ENCODE data around the gene USP10. TPM values are rescaled to one million over a fixed set of nuclear protein-coding genes. Genes with fewer than 3 reads are reported as not detected.

USP10 gene
- total RNA-seq, 1 donor from 2014 or later: 62.7 TPM

GRCh38 chr16:84825896-84826557, 126.2 kb downstream of the USP10 start:
- peaks cover 16% of the 10 kb centered on the region for H3K27me3 ChIP-seq (ENCODE audit: low read depth)
- no peaks in the 10 kb centered on the region for H3K36me3 ChIP-seq
- ATAC-seq (peak in 1 of 2 donors; percentile 2), DNase-seq (no peak)
- H3K9me3 ChIP-seq: no peaks in the 10 kb centered on the region
- TF ChIP-seq, protein P1, sequence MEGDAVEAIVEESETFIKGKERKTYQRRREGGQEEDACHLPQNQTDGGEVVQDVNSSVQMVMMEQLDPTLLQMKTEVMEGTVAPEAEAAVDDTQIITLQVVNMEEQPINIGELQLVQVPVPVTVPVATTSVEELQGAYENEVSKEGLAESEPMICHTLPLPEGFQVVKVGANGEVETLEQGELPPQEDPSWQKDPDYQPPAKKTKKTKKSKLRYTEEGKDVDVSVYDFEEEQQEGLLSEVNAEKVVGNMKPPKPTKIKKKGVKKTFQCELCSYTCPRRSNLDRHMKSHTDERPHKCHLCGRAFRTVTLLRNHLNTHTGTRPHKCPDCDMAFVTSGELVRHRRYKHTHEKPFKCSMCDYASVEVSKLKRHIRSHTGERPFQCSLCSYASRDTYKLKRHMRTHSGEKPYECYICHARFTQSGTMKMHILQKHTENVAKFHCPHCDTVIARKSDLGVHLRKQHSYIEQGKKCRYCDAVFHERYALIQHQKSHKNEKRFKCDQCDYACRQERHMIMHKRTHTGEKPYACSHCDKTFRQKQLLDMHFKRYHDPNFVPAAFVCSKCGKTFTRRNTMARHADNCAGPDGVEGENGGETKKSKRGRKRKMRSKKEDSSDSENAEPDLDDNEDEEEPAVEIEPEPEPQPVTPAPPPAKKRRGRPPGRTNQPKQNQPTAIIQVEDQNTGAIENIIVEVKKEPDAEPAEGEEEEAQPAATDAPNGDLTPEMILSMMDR (IDR thresholded peaks at IDR 0.05): no peak
- peak overlapping the region; percentile 66 for H3K27ac ChIP-seq
- peaks cover 38% of the 10 kb centered on the region for H3K4me1 ChIP-seq
- intact Hi-C loops (cut with DNase I): no loop called here
- H3K4me3 ChIP-seq: no peak overlapping the region

- TF ChIP-seq, protein P1 (IDR thresholded peaks at IDR 0.05): no peak
- DNase-seq (no peak), ATAC-seq (peak; percentile 35)
- no peak overlapping the region for H3K4me3 ChIP-seq
- intact Hi-C loops (cut with DNase I): no loop called here
- peaks cover 11% of the 10 kb centered on the region for H3K27me3 ChIP-seq (ENCODE audit: low read depth)
- H3K36me3 ChIP-seq: no peaks in the 10 kb centered on the region
- H3K9me3 ChIP-seq: no peaks in the 10 kb centered on the region
- H3K27ac ChIP-seq: peak overlapping the region; percentile 66
- peaks cover 38% of the 10 kb centered on the region for H3K4me1 ChIP-seq
Observed at GRCh38 chr16:84826558-84826941, 126.8 kb downstream of the USP10 start.

DNA sequence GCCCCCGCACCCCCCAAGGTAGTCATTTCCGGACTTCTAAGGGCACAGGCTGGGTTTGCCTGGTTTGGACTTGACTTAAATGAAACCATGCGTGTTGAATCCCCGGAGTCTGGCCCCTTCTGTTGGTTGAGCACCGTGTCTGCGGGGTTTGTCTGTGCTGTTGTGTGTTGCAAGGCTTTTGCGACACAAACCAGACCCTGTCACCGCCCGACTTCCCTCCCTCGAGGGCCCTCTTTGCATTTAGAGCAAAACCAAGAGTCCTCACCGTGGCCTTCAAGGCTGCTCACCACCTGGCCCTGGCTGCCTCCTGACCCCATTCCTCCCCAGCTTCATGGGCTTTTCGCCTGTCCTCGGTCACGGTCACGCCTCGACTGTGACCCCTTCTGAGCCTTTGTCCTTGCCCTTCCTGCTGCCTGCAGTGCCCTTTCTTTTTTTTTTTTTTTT, 127.4 kb downstream of the USP10 start:
- DNase-seq (no peak), ATAC-seq (peak in 1 of 2 donors; percentile 3)
- Histone ChIP-seq H3K36me3 (no peaks in the 10 kb centered on the region), H3K9me3 (no peaks in the 10 kb centered on the region), H3K4me3 (no peak overlapping the region), H3K4me1 (peaks cover 38% of the 10 kb centered on the region), H3K27ac (peak overlapping the region; percentile 66), H3K27me3 (ENCODE audit: low read depth) (peaks cover 8% of the 10 kb centered on the region)
- TF ChIP-seq, protein P1 (IDR thresholded peaks at IDR 0.05): no peak
- intact Hi-C loops (cut with DNase I): no loop called here

DNA sequence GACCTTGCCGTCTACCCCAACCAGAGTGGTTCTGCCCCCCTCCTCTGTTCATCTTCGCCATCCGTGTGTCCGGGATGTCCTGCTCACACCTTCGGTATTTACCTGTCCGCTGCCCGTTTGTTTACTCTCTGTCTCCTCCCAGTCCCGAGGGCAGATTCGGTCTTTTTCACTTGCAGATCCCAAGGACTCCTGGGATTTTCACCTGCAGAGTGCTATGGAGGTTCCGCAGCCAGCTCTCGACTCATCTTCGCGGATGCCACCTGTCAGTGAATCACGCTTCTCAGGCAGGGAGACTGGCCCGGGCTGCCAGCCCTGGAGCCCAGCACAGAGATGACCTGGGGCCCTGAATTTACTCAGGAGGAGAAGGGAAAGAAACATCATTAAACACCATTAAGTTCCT, 128.1 kb downstream of the USP10 start:
- Histone ChIP-seq H3K36me3 (no peaks in the 10 kb centered on the region), H3K27me3 (ENCODE audit: low read depth) (peaks cover 6% of the 10 kb centered on the region), H3K9me3 (no peaks in the 10 kb centered on the region), H3K4me3 (no peak overlapping the region), H3K27ac (peak overlapping the region; percentile 66), H3K4me1 (peaks cover 38% of the 10 kb centered on the region)
- intact Hi-C loops (cut with DNase I): no loop called here
- TF ChIP-seq, protein P1 (IDR thresholded peaks at IDR 0.05): no peak
- no peak for DNase-seq
- no peak for ATAC-seq

GRCh38 chr16:84828322-84828721, 128.5 kb downstream of the USP10 start:
- TF ChIP-seq, protein P1 (IDR thresholded peaks at IDR 0.05): no peak
- Histone ChIP-seq H3K9me3 (no peaks in the 10 kb centered on the region), H3K36me3 (no peaks in the 10 kb centered on the region), H3K4me1 (peaks cover 37% of the 10 kb centered on the region), H3K27ac (peak overlapping the region; percentile 66), H3K4me3 (no peak overlapping the region), H3K27me3 (ENCODE audit: low read depth) (peaks cover 2% of the 10 kb centered on the region)
- ATAC-seq (no peak), DNase-seq (no peak)
- intact Hi-C loops (cut with DNase I): no loop called here

Other genes with a start within 250 kb of the USP10 start
- gene MEAK7, start 195.3 kb upstream of the USP10 start, total RNA-seq: 13.0 TPM
- gene COTL1, start 81.9 kb upstream of the USP10 start, total RNA-seq: 221 TPM
- gene KLHL36, start 51.5 kb upstream of the USP10 start, total RNA-seq: 53.0 TPM
- gene CRISPLD2, start 120.0 kb downstream of the USP10 start, total RNA-seq: 34.9 TPM